Ovary (tissue), 9 donors: ENCODE data around the gene KMT2E. TPM values are rescaled to one million over a fixed set of nuclear protein-coding genes. Genes with fewer than 3 reads are reported as not detected.
"Not testable (repeated sequence)": the region's sequence is repeated elsewhere in the genome, so short reads cannot be mapped to it uniquely, and the experiment has no call there.

Source experiments
- DNase-seq, 5 donors: peaks; one replicate each; pipeline ENCODE4 v3.0.0-alpha.2; 2019 to 2020
- H3K27ac ChIP-seq, 2 donors: fragments of 200-600 bp; one replicate each; pipeline versions ENCODE4 v1.5.1 to v1.8.0; 2019 to 2022
- H3K27me3 ChIP-seq: fragments of 200-600 bp; one replicate; pipeline ENCODE4 v1.8.0; 2022
- H3K36me3 ChIP-seq: fragments of 200-600 bp; sonication (generic); one replicate; pipeline ENCODE4 v1.5.1; 2019
- H3K4me1 ChIP-seq: one replicate; pipeline ENCODE4 v1.8.1; 2013; ENCODE audit warnings: mild to moderate bottlenecking, moderate library complexity; ENCODE audit not compliant: insufficient read depth
- H3K4me3 ChIP-seq: fragments of 200-600 bp; sonication (generic); one replicate; pipeline ENCODE4 v1.5.1; 2017
- H3K9me3 ChIP-seq, 2 donors: fragments of 200-600 bp in 1 of 2; sonication (generic) in 1 of 2; one replicate each; pipeline versions ENCODE4 v1.5.1 to v1.8.1; 2013 to 2019; ENCODE audit warnings: mild to moderate bottlenecking in 1 of 2, moderate library complexity in 1 of 2
- CTCF ChIP-seq, 3 donors: fragments of 450-650 bp in 2 of 3; fragments of 200-600 bp in 1 of 3; IDR thresholded peaks; one replicate each; pipeline versions ENCODE4 v1.5.1 to v1.8.0; 2016 to 2022; ENCODE audit warnings: antibody characterized with exemption in 3 of 3, mild to moderate bottlenecking in 1 of 3
- EP300 ChIP-seq: sonication (generic); formaldehyde crosslinking; IDR thresholded peaks from one replicate; pipeline ENCODE4 v1.6.1; 2017; ENCODE audit warnings: antibody characterized with exemption
- POLR2A ChIP-seq: fragments of 450-650 bp; IDR thresholded peaks from one replicate; pipeline ENCODE4 v1.6.1; 2017; ENCODE audit warnings: antibody characterized with exemption, mild to moderate bottlenecking, moderate library complexity
- WGBS, 3 donors: extraction: QIAGEN DNeasy Blood & Tissue Kit in 1 of 3; methylation state at CpG; one replicate each; pipeline versions ENCODE4 v1.1.5 to v1.1.7; 2013 to 2017; 5-methylcytosine and 5-hydroxymethylcytosine counted together
- intact Hi-C, 4 donors: fragments of 100-400 bp; cut with DNase I; formaldehyde crosslinking; loops; one replicate each; pipeline versions ENCODE4 v1.11.0 to v1.15.1; 2022 to 2023
- polyA plus RNA-seq, 2 donors: library from polyadenylated mRNA; stranded (reverse); fragments of 200-250 nt in 1 of 2; fragments of 350-450 nt in 1 of 2; fragmentation: Illumina TruSeq in 1 of 2; extraction: RNeasy Lipid Tissue Mini Kit (QIAGEN cat#74804) in 1 of 2; gene quantifications; one replicate each; pipeline ENCODE4 v1.2.3, GENCODE V29; 2013 to 2014
- total RNA-seq, 7 donors: library from RNA; depleted of rRNA in 2 of 7; stranded (reverse); fragments of >200 nt in 2 of 7; fragmentation: NEBNext Ultra II Directional in 3 of 7; extraction: Animal tissue kit (Norgen Biotek cat#: 25700) in 3 of 7; gene quantifications; one replicate each; pipeline versions ENCODE4 v1.1.0 to v1.2.4, GENCODE V29; 2016 to 2023
- donor health status: DM: no; HTN: no; CAD: no; lungs with moderate emphysema.
- donor health status: DM: no; HTN: no; CAD: no.
- donor health status: Bipolar disorder and iron deficiency.
- donor health status: DM: yes; HTN: yes; CAD: no.
- donor health status: DM: no; HTN: no; CAD: no.
- donor health status: DM: yes; HTN: yes; CAD: no.

Gene KMT2E
- total and polyA plus RNA-seq, 9 donors, result 35.2 to 152 (median 113) TPM

- H3K27me3 ChIP-seq, result no peaks in the 10 kb centered on the region
- intact Hi-C loops, result no loop called here
- no peaks in the 10 kb centered on the region for H3K36me3 ChIP-seq
- H3K27ac ChIP-seq, result no peak overlapping the region
- whole genome bisulfite sequencing, 3 donors, result 37 to 40% (median 40%) methylated on average over 1 of the region's 1 CpG
- H3K4me1 ChIP-seq, result peaks cover 30% of the 10 kb centered on the region
- H3K4me3 ChIP-seq, result no peak overlapping the region
- no peak for DNase-seq
- TF ChIP-seq CTCF (IDR thresholded peaks at IDR 0.05), result no peak
- TF ChIP-seq POLR2A, result no peak
- no peak for TF ChIP-seq EP300
- no peaks in the 10 kb centered on the region for H3K9me3 ChIP-seq
Measured at GRCh38 chr7:105003872-105004510, 10.0 kb upstream of the KMT2E start.

DNA sequence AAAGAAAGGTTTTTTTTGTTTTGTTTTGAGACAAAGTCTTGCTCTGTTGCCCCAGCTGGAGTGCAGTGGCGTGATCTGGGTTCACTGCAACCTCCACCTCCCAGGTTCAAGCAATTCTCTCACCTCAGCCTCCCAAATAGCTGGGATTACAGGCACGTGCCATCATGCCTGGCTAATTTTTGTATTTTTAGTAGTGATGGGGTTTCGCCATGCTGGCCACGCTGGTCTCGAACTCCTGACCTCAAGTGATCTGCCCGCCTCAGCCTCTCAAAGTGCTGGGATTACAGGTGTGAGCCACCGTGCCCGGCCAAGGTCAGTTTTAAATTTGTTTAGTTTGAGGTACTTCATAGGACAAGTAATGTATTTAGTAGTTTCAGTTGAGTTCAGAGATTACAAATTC is 9.0 kb upstream of the KMT2E start:
- peaks cover 28% of the 10 kb centered on the region for H3K4me1 ChIP-seq
- H3K27ac ChIP-seq, H3K9me3 ChIP-seq, intact Hi-C loops, DNase-seq, H3K36me3 ChIP-seq, H3K27me3 ChIP-seq, H3K4me3 ChIP-seq: not testable (repeated sequence)
- 72 to 80% (median 78%) methylated on average over 8 of the region's 8 CpGs for WGBS, 3 donors

DNA sequence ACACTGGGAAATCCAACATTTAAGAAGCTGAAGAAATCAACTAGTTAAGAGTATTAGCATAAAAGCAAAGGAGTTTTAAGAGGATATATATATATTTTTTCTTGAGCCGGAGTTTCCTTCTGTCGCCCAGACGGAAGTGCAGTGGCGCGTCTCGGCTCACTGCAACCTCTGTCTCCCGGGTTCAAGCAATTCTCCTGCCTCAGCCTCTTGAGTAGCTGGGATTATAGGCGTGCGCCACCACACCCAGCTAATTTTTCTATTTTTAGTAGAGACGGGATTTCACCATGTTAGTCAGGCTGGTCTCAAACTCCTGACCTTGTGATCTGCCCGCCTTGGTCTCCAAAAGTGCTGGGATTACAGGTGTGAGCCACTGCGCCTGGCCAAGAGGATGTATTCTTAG is 8.5 kb upstream of the KMT2E start:
- H3K27me3 ChIP-seq, DNase-seq, H3K4me3 ChIP-seq, H3K27ac ChIP-seq, H3K9me3 ChIP-seq, intact Hi-C loops, H3K36me3 ChIP-seq: not testable (repeated sequence)
- H3K4me1 ChIP-seq, result peaks cover 28% of the 10 kb centered on the region
- 89 to 92% (median 92%) methylated on average over 12 of the region's 12 CpGs for WGBS, 3 donors

- TF ChIP-seq EP300, result no peak
- TF ChIP-seq POLR2A, result no peak
- no peak for TF ChIP-seq CTCF (IDR thresholded peaks at IDR 0.05)
- no peak for DNase-seq
- Histone ChIP-seq H3K4me3 (no peak overlapping the region), H3K9me3 (no peaks in the 10 kb centered on the region), H3K27me3 (no peaks in the 10 kb centered on the region), H3K27ac (no peak overlapping the region), H3K36me3 (no peaks in the 10 kb centered on the region), H3K4me1 (peaks cover 23% of the 10 kb centered on the region)
- 50 to 55% (median 51%) methylated on average over 5 of the region's 5 CpGs for WGBS, 3 donors
- intact Hi-C loops, result no loop called here
Measured at GRCh38 chr7:105006367-105007136, 7.5 kb upstream of the KMT2E start.

- TF ChIP-seq CTCF (IDR thresholded peaks at IDR 0.05) (no peak), POLR2A (no peak), EP300 (no peak)
- no peak for DNase-seq
- Histone ChIP-seq H3K4me3 (no peak overlapping the region), H3K27ac (no peak overlapping the region), H3K9me3 (no peaks in the 10 kb centered on the region), H3K36me3 (no peaks in the 10 kb centered on the region), H3K4me1 (peaks cover 20% of the 10 kb centered on the region), H3K27me3 (no peaks in the 10 kb centered on the region)
- 73 to 81% (median 74%) methylated on average over 5 of the region's 5 CpGs for WGBS, 3 donors
- intact Hi-C loops, result no loop called here
Measured at GRCh38 chr7:105007298-105007697, 6.7 kb upstream of the KMT2E start.
